SK-N-DZ (cell line): Measurements from ENCODE around the gene ARHGEF17.

ENCODE experiments used
- DNase-seq: peaks from one replicate; pipeline ENCODE4 v3.0.0-alpha.2; 2015; ENCODE audit warnings: low spot score

The ARHGEF17 gene

GRCh38 chr11:73331138-73331916, 23.3 kb downstream of the ARHGEF17 start:
- peak; percentile 51 for DNase-seq

GRCh38 chr11:73333173-73333572, 25.1 kb downstream of the ARHGEF17 start:
- DNase-seq, result no peak

GRCh38 chr11:73333640-73334383, 25.7 kb downstream of the ARHGEF17 start:
- no peak for DNase-seq

- peak; percentile 38 for DNase-seq
These were observed 26.5 kb downstream of the ARHGEF17 start for GRCh38 chr11:73334384-73335203.

- DNase-seq, result peak; percentile 84
These were observed 27.3 kb downstream of the ARHGEF17 start for GRCh38 chr11:73335204-73335923.

GRCh38 chr11:73337846-73338245, 29.8 kb downstream of the ARHGEF17 start:
- DNase-seq, result no peak

GRCh38 chr11:73338279-73338678, 30.2 kb downstream of the ARHGEF17 start:
- DNase-seq, result no peak

GRCh38 chr11:73340164-73340563, 32.1 kb downstream of the ARHGEF17 start:
- DNase-seq, result peak; percentile 37

GRCh38 chr11:73342633-73343032, 34.6 kb downstream of the ARHGEF17 start:
- peak; percentile 29 for DNase-seq

- DNase-seq, result peak; percentile 34
These were observed 35.2 kb downstream of the ARHGEF17 start for GRCh38 chr11:73343076-73343873.

GRCh38 chr11:73344191-73344607, 36.1 kb downstream of the ARHGEF17 start:
- no peak for DNase-seq

GRCh38 chr11:73345481-73346160, 37.5 kb downstream of the ARHGEF17 start:
- no peak for DNase-seq

GRCh38 chr11:73346186-73346935, 38.3 kb downstream of the ARHGEF17 start:
- no peak for DNase-seq

- no peak for DNase-seq
These were observed 39.0 kb downstream of the ARHGEF17 start for GRCh38 chr11:73347067-73347466.

- no peak for DNase-seq
These were observed 40.8 kb downstream of the ARHGEF17 start for GRCh38 chr11:73348838-73349237.

GRCh38 chr11:73349633-73350032, 41.6 kb downstream of the ARHGEF17 start:
- no peak for DNase-seq

GRCh38 chr11:73350908-73351636, 43.0 kb downstream of the ARHGEF17 start:
- DNase-seq, result peak; percentile 61

GRCh38 chr11:73353422-73353821, 45.3 kb downstream of the ARHGEF17 start:
- DNase-seq, result no peak
